H1 (cell line): ENCODE data around the gene DCBLD2. TPM values are rescaled to one million over a fixed set of nuclear protein-coding genes. Genes with fewer than 3 reads are reported as not detected.

Experiments used
- CTCF ChIA-PET: fragments of 300-600 bp; sonication (Branson Sonifier 250); formaldehyde crosslinking; loops from one replicate; lab custom pipeline; 2021; ENCODE audit not compliant: partially characterized antibody; lab: Charles Lee
- POLR2A ChIA-PET: fragments of 300-600 bp; sonication (Branson Sonifier 250); formaldehyde crosslinking; loops from one replicate; lab custom pipeline; 2021; ENCODE audit warnings: inconsistent platforms; ENCODE audit not compliant: partially characterized antibody; lab: Charles Lee
- DNase-seq, 2 experiments: peaks; one replicate each; pipeline versions ENCODE4 v3.0.0 to v3.0.0-alpha.2; 2010 to 2022; ENCODE audit warnings: low spot score in 2 of 2, low read depth in 1 of 2, mixed read lengths in 1 of 2
- FAIRE-seq: peaks from 2 replicates; lab custom pipeline; 2011; peaks lifted over from hg19 to GRCh38; lab: Jason Lieb, UNC
- H2AFZ ChIP-seq: 2 replicates; pipeline ENCODE4 v1.8.1; 2012; ENCODE audit warnings: low read length, inconsistent platforms
- H2AK5ac ChIP-seq: 2 replicates; pipeline ENCODE4 v1.6.1; 2013; ENCODE audit warnings: low read depth, low read length
- H2BK120ac ChIP-seq: replicated peaks from 2 replicates; pipeline ENCODE3; 2013; ENCODE audit warnings: low read depth, low read length, inconsistent platforms
- H2BK12ac ChIP-seq: 2 replicates; pipeline ENCODE4 v1.6.1; 2013; ENCODE audit warnings: low read depth, low read length
- H2BK15ac ChIP-seq: 2 replicates; pipeline ENCODE4 v1.6.1; 2013; ENCODE audit warnings: low read length
- H2BK20ac ChIP-seq: 2 replicates; pipeline ENCODE4 v1.6.1; 2013; ENCODE audit warnings: low read length
- H2BK5ac ChIP-seq: 2 replicates; pipeline ENCODE4 v1.6.1; 2013; ENCODE audit warnings: low read depth, low read length
- H3K14ac ChIP-seq: 2 replicates; pipeline ENCODE4 v1.6.1; 2013; ENCODE audit warnings: inconsistent platforms; ENCODE audit not compliant: insufficient read length
- H3K18ac ChIP-seq: 2 replicates; pipeline ENCODE4 v1.6.1; 2013; ENCODE audit warnings: low read length; ENCODE audit errors: extremely low read depth
- H3K23ac ChIP-seq: 2 replicates; pipeline ENCODE4 v1.6.1; 2013; ENCODE audit warnings: inconsistent platforms; ENCODE audit not compliant: insufficient read length
- H3K23me2 ChIP-seq: 2 replicates; pipeline ENCODE4 v1.6.1; 2013; ENCODE audit warnings: low read depth, low read length
- H3K27ac ChIP-seq: 2 replicates; pipeline ENCODE4 v1.6.1; 2011; ENCODE audit warnings: low read depth, low read length, inconsistent platforms
- H3K27me3 ChIP-seq, 4 experiments: replicated peaks in 1 of 4; 1 replicate in 1 of 4; 2 replicates in 3 of 4; pipeline versions ENCODE4 v1.6.1 to v1.8.1; 2011 to 2013; ENCODE audit warnings: low read length in 3 of 4, mild to moderate bottlenecking in 3 of 4, inconsistent platforms in 2 of 4, mixed read lengths in 2 of 4, moderate library complexity in 1 of 4; ENCODE audit not compliant: control insufficient read depth in 3 of 4, insufficient read depth in 3 of 4; ENCODE audit errors: extremely low read depth in 1 of 4
- H3K36me3 ChIP-seq, 4 experiments: 2 replicates each; pipeline versions ENCODE4 v1.6.1 to v1.8.1; 2011 to 2013; ENCODE audit warnings: mild to moderate bottlenecking in 4 of 4, low read length in 3 of 4, moderate library complexity in 2 of 4, control low read depth in 1 of 4, inconsistent platforms in 1 of 4; ENCODE audit not compliant: insufficient read depth in 4 of 4, control insufficient read depth in 2 of 4
- H3K4ac ChIP-seq: replicated peaks from 2 replicates; pipeline ENCODE3; 2013; ENCODE audit warnings: low read length, low read depth, mixed read lengths, inconsistent platforms; ENCODE audit not compliant: insufficient read length
- H3K4me1 ChIP-seq, 4 experiments: replicated peaks in 1 of 4; 1 replicate in 1 of 4; 2 replicates in 3 of 4; pipeline versions ENCODE4 v1.6.1 to v1.8.1; 2011 to 2013; ENCODE audit warnings: low read length in 3 of 4, inconsistent platforms in 2 of 4, mixed read lengths in 1 of 4; ENCODE audit not compliant: insufficient read depth in 4 of 4, control insufficient read depth in 3 of 4
- H3K4me2 ChIP-seq, 2 experiments: 2 replicates each; pipeline versions ENCODE4 v1.6.1 to v1.8.1; 2011 to 2013; ENCODE audit warnings: low read depth in 2 of 2, low read length in 2 of 2, control low read depth in 1 of 2, inconsistent platforms in 1 of 2, mild to moderate bottlenecking in 1 of 2; ENCODE audit not compliant: insufficient read depth in 1 of 2
- H3K4me3 ChIP-seq, 4 experiments: fragments of 200-600, 300-600 bp in 1 of 4; sonication (generic), shearing (Covaris generic), sonication (Bioruptor Twin) in 1 of 4; 2 replicates each; pipeline versions ENCODE4 v1.5.1 to v1.8.1; 2011 to 2016; ENCODE audit warnings: low read length in 4 of 4, low read depth in 3 of 4, control low read depth in 2 of 4, inconsistent platforms in 2 of 4, mild to moderate bottlenecking in 2 of 4, mixed read lengths in 1 of 4, moderate library complexity in 1 of 4; ENCODE audit not compliant: insufficient read depth in 2 of 4; ENCODE audit errors: extremely low read depth in 1 of 4
- H3K56ac ChIP-seq: replicated peaks from 2 replicates; pipeline ENCODE3; 2013; ENCODE audit warnings: low read depth, mild to moderate bottlenecking, mixed read lengths, low read length, inconsistent platforms; ENCODE audit not compliant: insufficient read length
- H3K79me1 ChIP-seq: 2 replicates; pipeline ENCODE4 v1.6.1; 2013; ENCODE audit warnings: low read depth, low read length, control low read depth
- H3K79me2 ChIP-seq, 2 experiments: 2 replicates each; pipeline versions ENCODE4 v1.6.1 to v1.8.1; 2012 to 2013; ENCODE audit warnings: low read length in 2 of 2, mild to moderate bottlenecking in 2 of 2, inconsistent platforms in 1 of 2; ENCODE audit not compliant: insufficient read depth in 2 of 2, control insufficient read depth in 1 of 2
- H3K9ac ChIP-seq, 4 experiments: replicated peaks in 1 of 4; 1 replicate in 1 of 4; 2 replicates in 3 of 4; pipeline versions ENCODE4 v1.6.1 to v1.8.1; 2011 to 2013; ENCODE audit warnings: low read depth in 3 of 4, low read length in 3 of 4, control low read depth in 2 of 4, mild to moderate bottlenecking in 2 of 4, moderate library complexity in 2 of 4, inconsistent platforms in 1 of 4; ENCODE audit errors: extremely low read depth in 1 of 4
- H3K9me3 ChIP-seq, 2 experiments: 2 replicates each; pipeline versions ENCODE4 v1.6.1 to v1.8.1; 2012 to 2013; ENCODE audit warnings: mild to moderate bottlenecking in 2 of 2, moderate library complexity in 2 of 2, control low read depth in 1 of 2, inconsistent platforms in 1 of 2, low read depth in 1 of 2, low read length in 1 of 2, mixed read lengths in 1 of 2; ENCODE audit not compliant: insufficient read depth in 2 of 2
- H4K20me1 ChIP-seq, 2 experiments: replicated peaks in 1 of 2; 2 replicates each; pipeline versions ENCODE3 to v1.8.1; 2011 to 2013; ENCODE audit warnings: inconsistent platforms in 2 of 2, low read length in 2 of 2, mild to moderate bottlenecking in 1 of 2; ENCODE audit not compliant: insufficient read depth in 2 of 2, control insufficient read depth in 1 of 2
- H4K5ac ChIP-seq: 2 replicates; pipeline ENCODE4 v1.6.1; 2013; ENCODE audit warnings: low read length, low read depth, mixed read lengths, inconsistent platforms; ENCODE audit not compliant: insufficient read length
- H4K8ac ChIP-seq: 2 replicates; pipeline ENCODE4 v1.8.0; 2013; ENCODE audit warnings: mild to moderate bottlenecking, moderate library complexity, low read length, inconsistent platforms; ENCODE audit not compliant: insufficient read depth; ENCODE audit errors: extremely low read depth
- H4K91ac ChIP-seq: replicated peaks from 2 replicates; pipeline ENCODE3; 2013; ENCODE audit warnings: low read length, mixed read lengths, inconsistent platforms; ENCODE audit not compliant: insufficient read length
- CREB1 ChIP-seq: IDR thresholded peaks from 2 replicates; pipeline ENCODE4 v1.6.1; 2012; ENCODE audit warnings: inconsistent platforms
- CTBP2 ChIP-seq: IDR thresholded peaks from 2 replicates; pipeline ENCODE4 v1.7.0; 2011; ENCODE audit warnings: borderline replicate concordance, mild to moderate bottlenecking, moderate library complexity, mixed read lengths, low read length; ENCODE audit not compliant: insufficient read depth, insufficient read length
- EP300 ChIP-seq, 2 experiments: IDR thresholded peaks; 1 replicate in 1 of 2; 2 replicates in 1 of 2; pipeline ENCODE4 v1.6.1; 2011 to 2012; ENCODE audit warnings: low read depth in 2 of 2, low read length in 2 of 2, mild to moderate bottlenecking in 2 of 2, borderline replicate concordance in 1 of 2, inconsistent platforms in 1 of 2, moderate library complexity in 1 of 2
- FOSL1 ChIP-seq: IDR thresholded peaks from 2 replicates; pipeline ENCODE4 v1.6.1; 2011; ENCODE audit warnings: mild to moderate bottlenecking, low read depth, low read length, moderate library complexity; ENCODE audit not compliant: insufficient read depth
- GTF2F1 ChIP-seq: IDR thresholded peaks from 2 replicates; pipeline ENCODE4 v1.6.1; 2012; ENCODE audit warnings: low read depth, low read length, improper control_type of control experiment, borderline replicate concordance
- JUN ChIP-seq: IDR thresholded peaks from 2 replicates; pipeline ENCODE4 v1.6.1; 2011; ENCODE audit warnings: low read depth, mild to moderate bottlenecking, improper control_type of control experiment, low read length
- KDM4A ChIP-seq: IDR thresholded peaks from one replicate; pipeline ENCODE4 v1.7.1; 2012; ENCODE audit warnings: low read depth, mild to moderate bottlenecking, moderate library complexity, low read length, inconsistent platforms; ENCODE audit not compliant: severe bottlenecking
- MAX ChIP-seq: IDR thresholded peaks from 2 replicates; pipeline ENCODE4 v1.6.1; 2012; ENCODE audit warnings: inconsistent platforms
- POLR2A ChIP-seq, 2 experiments: IDR thresholded peaks; 1 replicate in 1 of 2; 2 replicates in 1 of 2; pipeline ENCODE4 v1.6.1; 2011; ENCODE audit warnings: low read depth in 2 of 2, low read length in 2 of 2, mild to moderate bottlenecking in 2 of 2; ENCODE audit errors: control extremely low read depth in 1 of 2
- RXRA ChIP-seq: IDR thresholded peaks from 2 replicates; pipeline ENCODE4 v1.6.1; 2011; ENCODE audit warnings: low read depth, mild to moderate bottlenecking, low read length, moderate library complexity; ENCODE audit not compliant: insufficient read depth
- SIRT6 ChIP-seq: IDR thresholded peaks from one replicate; pipeline ENCODE4 v1.7.1; 2012; ENCODE audit warnings: low read length, inconsistent platforms
- SP1 ChIP-seq: IDR thresholded peaks from 2 replicates; pipeline ENCODE4 v1.6.1; 2011; ENCODE audit warnings: low read depth, low read length
- SP4 ChIP-seq: IDR thresholded peaks from 2 replicates; pipeline ENCODE4 v1.6.1; 2012; ENCODE audit warnings: low read length, inconsistent platforms
- SUZ12 ChIP-seq: fragments of 200-600 bp; sonication (generic); IDR thresholded peaks from 2 replicates; pipeline ENCODE4 v1.6.1; 2012; ENCODE audit warnings: mild to moderate bottlenecking, inconsistent platforms, low read length, moderate library complexity, mixed read lengths
- TCF12 ChIP-seq: IDR thresholded peaks from 2 replicates; pipeline ENCODE4 v1.6.1; 2011; ENCODE audit warnings: low read depth, mild to moderate bottlenecking, low read length
- YY1 ChIP-seq: IDR thresholded peaks from 2 replicates; pipeline ENCODE4 v1.6.1; 2011; ENCODE audit warnings: low read depth, mild to moderate bottlenecking, low read length
- WGBS, 2 experiments: shearing (Covaris generic) in 1 of 2; methylation state at CpG; one replicate each; pipeline versions ENCODE4 v1.1.6 to v1.1.7; 2013 to 2015; ENCODE audit warnings: low lambda C conversion rate in 2 of 2, mixed read lengths in 2 of 2, inconsistent platforms in 1 of 2, low coverage in 1 of 2, missing lambda C conversion rate in 1 of 2; ENCODE audit not compliant: insufficient replicate concordance in 2 of 2, insufficient coverage in 1 of 2, insufficient read length in 1 of 2; ENCODE audit errors: extremely low coverage in 1 of 2, missing lambda C conversion rate in 1 of 2; 5-methylcytosine and 5-hydroxymethylcytosine counted together
- polyA plus RNA-seq, 7 experiments: library from polyadenylated mRNA; depleted of rRNA in 3 of 7; stranded (reverse) in 5 of 7; unstranded in 2 of 7; fragments of >200 nt in 5 of 7; fragments of 200-250 nt in 2 of 7; gene quantifications; 1 replicate in 5 of 7; 2 replicates in 1 of 7; 4 replicates in 1 of 7; pipeline versions ENCODE4 v1.2.1 to v1.2.3, GENCODE V29; 2011 to 2013; ENCODE audit warnings: missing spikeins in 2 of 7, mixed read lengths in 2 of 7
- total RNA-seq: library from RNA; stranded (reverse); fragmentation: NEBNext Ultra II Directional; extraction: Animal tissue kit (Norgen Biotek cat#: 25700); gene quantifications from 2 replicates; pipeline ENCODE4 v1.2.1, GENCODE V29; 2021

The DCBLD2 gene
- total and polyA plus RNA-seq, 2 of the 8 experiments (the other 6 are each of a cell fraction or from before 2014, with no cell fraction given), result 19.6 to 63.8 TPM

- Histone ChIP-seq H3K56ac (no peak overlapping the region), H3K9ac (no peak overlapping the region), H4K5ac (no peak overlapping the region), H3K4me1 (no peaks in the 10 kb centered on the region), H3K23ac (no peak overlapping the region), H3K27ac (no peak overlapping the region), H3K9me3 (no peaks in the 10 kb centered on the region), H4K8ac (no peak overlapping the region), H4K20me1 (peaks cover 0 to 2% of the 10 kb centered on the region in 2 experiments), H2AK5ac (no peak overlapping the region), H3K18ac (no peak overlapping the region), H2BK120ac (no peak overlapping the region), H3K79me1 (no peaks in the 10 kb centered on the region), H3K36me3 (peaks cover 6 to 51% (median 28%) of the 10 kb centered on the region in 4 experiments), H3K4me2 (no peak overlapping the region), H3K4ac (no peak overlapping the region), H2AFZ (no peak overlapping the region), H3K14ac (no peak overlapping the region), H2BK12ac (no peak overlapping the region), H2BK5ac (no peak overlapping the region), H3K4me3 (no peak overlapping the region), H3K23me2 (no peaks in the 10 kb centered on the region), H3K79me2 (no peaks in the 10 kb centered on the region), H2BK15ac (no peak overlapping the region), H3K27me3 (no peaks in the 10 kb centered on the region), H2BK20ac (no peak overlapping the region), H4K91ac (no peak overlapping the region)
- POLR2A ChIA-PET, result no interaction called here
- DNase-seq, result no peak
- FAIRE-seq, result no peak
- WGBS, 2 experiments, result 95% methylated on average over 6 of the region's 6 CpGs; no CpG with 5 or more reads in 1 of the 2 experiments
- CTCF ChIA-PET, result interaction anchor here (0.6 to 7.3 kb wide), 7 partner anchors 21 to 226 kb away, joined by 3 to 74 read pairs (median 4); no protein-coding TSS in a partner anchor
- TF ChIP-seq GTF2F1 (no peak), SP1 (no peak), YY1 (no peak), MAX (no peak), SUZ12 (no peak), POLR2A (IDR thresholded peaks at IDR 0.05; ENCODE audit: control extremely low read depth in 1 of 2, low read depth in 2 of 2, low read length in 2 of 2) (no peak), SP4 (no peak), FOSL1 (no peak), KDM4A (no peak), RXRA (no peak), CREB1 (no peak), TCF12 (no peak), JUN (no peak), CTBP2 (no peak), EP300 (IDR thresholded peaks at IDR 0.05; ENCODE audit: borderline replicate concordance in 1 of 2, low read depth in 2 of 2, low read length in 2 of 2) (no peak), SIRT6 (no peak)
These were observed 90.4 kb downstream of the DCBLD2 start for GRCh38 chr3:98811048-98811447.
